GM18508 (cell line): ENCODE results near the gene IP6K1.
"Not testable (repeated sequence)": the region's sequence is repeated elsewhere in the genome, so short reads cannot be mapped to it uniquely, and the experiment has no call there.

Source experiments
- ATAC-seq: cut with Tn5 transposase; IDR thresholded peaks from one replicate; pipeline ENCODE4 v1.9.1; 2021; ENCODE audit warnings: moderate number of reproducible peaks; ENCODE audit not compliant: insufficient read depth, unreplicated experiment

Gene IP6K1

GRCh38 chr3:49772703-49773102 is 13.6 kb downstream of the IP6K1 start:
- ATAC-seq, result no peak

DNA sequence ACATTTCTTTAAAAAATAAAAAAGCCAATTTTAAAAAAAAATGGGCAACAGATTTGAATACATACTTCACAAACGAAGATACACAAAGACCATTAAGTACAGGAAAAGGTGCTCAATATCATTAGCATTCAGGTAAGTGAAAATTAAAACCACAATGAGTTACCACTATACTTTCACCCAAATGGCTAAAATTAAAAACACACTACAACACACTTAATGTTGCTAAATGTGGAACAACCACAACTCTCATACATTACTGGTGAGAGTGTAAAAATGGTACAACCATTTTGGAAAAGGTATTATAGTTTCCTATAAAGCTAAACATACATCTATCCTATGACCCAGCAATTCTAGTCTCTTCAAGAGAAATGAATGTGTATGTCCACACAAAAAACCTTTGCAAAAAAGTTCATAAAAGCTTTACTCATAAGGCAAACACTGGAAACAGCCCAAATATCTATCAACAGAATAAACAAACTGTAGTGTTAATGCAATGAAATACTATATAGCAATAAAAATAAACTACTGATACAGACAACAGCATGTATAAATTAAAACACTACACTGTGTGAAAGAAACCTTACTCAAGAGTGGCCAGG is 14.9 kb downstream of the IP6K1 start:
- no peak for ATAC-seq

GRCh38 chr3:49769926-49770325 is 16.4 kb downstream of the IP6K1 start:
- no peak for ATAC-seq

DNA sequence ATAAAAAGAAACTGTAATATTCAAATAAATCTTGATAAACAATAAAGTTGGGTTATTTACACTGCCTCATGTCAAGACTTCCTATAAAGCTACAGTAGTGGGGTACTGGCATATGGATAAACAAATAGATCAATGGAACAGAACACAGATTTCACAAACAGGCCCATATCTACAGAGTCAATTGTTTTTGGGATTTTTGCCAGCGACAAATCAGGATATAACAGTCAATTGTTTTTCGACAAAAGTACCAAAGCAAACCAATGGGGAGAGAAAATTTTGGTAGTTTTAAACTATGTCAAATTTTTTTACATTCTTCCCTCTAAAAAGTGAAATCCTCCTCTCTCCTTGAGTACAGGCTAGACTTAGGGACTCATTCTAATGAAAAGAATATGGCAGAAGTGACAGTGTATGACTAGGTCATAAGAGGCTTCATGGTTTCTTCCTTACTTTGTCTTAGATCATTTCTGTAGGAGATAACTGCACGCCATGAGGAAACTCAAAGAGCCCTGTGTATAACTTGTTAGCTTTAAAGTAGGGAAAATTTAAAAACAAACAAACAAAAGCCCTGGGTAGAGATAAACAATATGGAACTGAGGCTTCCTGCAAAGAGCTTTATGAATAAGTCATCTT is 16.9 kb downstream of the IP6K1 start:
- ATAC-seq, result no peak

- no peak for ATAC-seq
Measured at GRCh38 chr3:49763981-49764380, 22.4 kb downstream of the IP6K1 start.

DNA sequence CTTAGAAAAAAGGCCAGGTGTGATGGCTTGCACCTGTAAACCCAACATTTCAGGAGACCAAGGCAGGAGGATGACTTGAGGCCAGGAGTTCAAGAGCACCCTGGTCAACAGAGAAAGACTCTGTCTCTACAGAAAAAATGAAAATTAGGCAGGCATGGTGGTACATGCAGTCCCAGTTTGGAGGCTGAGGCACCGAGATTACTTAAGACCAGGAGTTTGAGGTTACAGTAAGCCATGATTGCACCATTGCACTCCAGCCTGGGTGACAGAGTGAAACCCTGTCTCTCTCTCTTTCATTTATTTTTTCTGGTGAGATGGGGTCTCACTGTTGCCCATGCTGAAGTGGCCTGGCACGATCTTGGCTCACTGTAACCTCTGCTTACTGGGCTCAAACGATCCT is 24.7 kb downstream of the IP6K1 start:
- no peak for ATAC-seq

DNA sequence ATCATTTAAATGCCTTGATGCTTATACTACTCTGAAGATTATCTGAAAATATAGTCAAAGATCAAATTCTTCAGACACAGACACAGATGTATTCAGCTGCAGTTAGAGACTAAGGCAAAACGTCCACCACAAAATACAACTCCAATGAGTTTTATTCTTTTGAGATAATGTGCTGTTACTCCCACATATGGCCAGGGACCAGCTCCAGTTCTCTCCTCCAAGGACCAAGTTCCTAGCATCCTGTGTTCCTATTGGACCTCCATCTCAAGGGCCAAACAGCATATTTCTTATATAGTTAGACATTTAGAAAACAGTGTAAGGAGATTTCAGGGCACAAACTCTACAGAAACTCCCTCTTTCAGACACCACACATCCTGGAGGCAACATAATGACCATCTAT is 27.1 kb downstream of the IP6K1 start:
- no peak for ATAC-seq

GRCh38 chr3:49757197-49757596 is 29.1 kb downstream of the IP6K1 start:
- no peak for ATAC-seq

DNA sequence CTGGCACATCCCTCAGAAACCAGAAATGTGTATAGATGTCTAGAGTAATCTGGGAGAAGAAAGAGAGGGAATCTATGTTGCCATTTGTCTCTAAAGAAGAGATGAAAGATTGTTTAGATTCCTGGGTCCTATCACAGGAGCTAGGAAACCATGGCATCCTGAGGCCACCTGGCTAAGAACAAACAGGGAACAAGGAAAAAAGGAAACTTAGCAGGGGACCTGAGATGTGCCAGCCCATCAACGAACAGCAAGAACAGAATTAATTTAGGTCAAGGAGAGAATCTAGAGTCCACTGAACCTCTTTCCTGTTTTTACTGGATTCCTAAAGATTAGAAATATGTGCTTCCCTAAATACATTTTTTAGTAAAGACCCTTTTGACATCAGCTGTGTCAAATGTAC is 30.3 kb downstream of the IP6K1 start:
- ATAC-seq, result no peak

DNA sequence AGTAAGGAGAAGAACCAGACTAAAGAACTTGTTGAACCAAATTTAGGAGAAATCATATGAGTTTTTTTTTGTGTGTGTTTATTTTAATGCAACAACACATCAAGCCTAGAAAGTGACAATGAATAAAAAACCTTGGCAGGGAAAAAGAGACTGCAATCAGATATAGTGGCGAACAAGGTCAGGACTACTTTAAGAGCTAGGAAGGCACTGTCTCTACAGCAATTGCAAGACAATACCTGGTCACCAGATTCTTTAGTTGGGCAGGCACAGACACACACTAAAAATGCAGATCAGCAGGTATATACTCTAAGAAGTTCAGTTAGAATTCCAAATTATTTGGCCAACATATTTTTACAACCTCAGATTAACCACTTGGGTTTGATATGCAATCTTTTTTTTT is 31.8 kb downstream of the IP6K1 start:
- no peak for ATAC-seq

DNA sequence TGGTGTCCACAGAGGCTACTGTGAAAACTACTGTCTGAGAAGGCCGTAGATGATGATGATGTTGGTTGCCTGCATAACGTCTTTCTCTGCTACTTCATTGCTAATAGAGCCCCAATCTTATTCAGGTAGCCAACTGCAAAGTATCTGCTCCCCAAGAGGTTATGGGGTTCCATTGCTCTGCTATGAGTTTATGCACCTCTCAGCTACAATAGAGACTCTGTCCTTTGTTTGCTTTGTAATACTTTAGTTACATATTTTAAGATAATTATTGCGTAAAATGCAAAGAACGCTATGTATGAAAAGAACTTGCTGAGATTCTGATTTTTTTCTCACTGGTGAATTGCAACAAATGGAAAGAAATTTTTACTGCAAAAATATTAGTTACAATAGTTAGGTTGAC is 34.8 kb downstream of the IP6K1 start:
- ATAC-seq, result no peak

GRCh38 chr3:49750056-49750455 is 36.3 kb downstream of the IP6K1 start:
- ATAC-seq, result no peak

GRCh38 chr3:49748874-49749273 is 37.5 kb downstream of the IP6K1 start:
- not testable (repeated sequence) for ATAC-seq

GRCh38 chr3:49747792-49748480 is 38.4 kb downstream of the IP6K1 start:
- no peak for ATAC-seq

GRCh38 chr3:49745986-49746385 is 40.4 kb downstream of the IP6K1 start:
- no peak for ATAC-seq

GRCh38 chr3:49740427-49740826 is 45.9 kb downstream of the IP6K1 start:
- no peak for ATAC-seq

GRCh38 chr3:49738067-49738713 is 48.2 kb downstream of the IP6K1 start:
- no peak for ATAC-seq

DNA sequence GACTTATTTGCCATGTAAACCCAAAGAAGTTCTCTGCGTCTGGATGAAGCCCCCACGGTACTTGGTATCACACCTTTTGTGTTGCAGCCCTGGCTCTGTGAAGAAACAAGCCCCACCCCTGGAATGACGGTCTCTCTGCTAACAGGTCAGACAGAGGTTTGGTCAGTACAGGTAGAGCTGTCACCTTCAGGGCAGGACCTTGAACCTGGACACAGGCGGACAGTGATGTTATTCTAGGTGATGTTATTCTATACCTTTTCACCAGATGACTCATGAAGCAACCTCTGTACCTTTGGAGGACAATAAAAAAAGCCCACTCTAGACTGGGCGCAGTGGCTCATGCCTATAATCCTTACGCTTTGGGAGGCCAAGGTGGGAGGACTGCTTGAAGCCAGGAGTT is 51.6 kb downstream of the IP6K1 start:
- no peak for ATAC-seq

DNA sequence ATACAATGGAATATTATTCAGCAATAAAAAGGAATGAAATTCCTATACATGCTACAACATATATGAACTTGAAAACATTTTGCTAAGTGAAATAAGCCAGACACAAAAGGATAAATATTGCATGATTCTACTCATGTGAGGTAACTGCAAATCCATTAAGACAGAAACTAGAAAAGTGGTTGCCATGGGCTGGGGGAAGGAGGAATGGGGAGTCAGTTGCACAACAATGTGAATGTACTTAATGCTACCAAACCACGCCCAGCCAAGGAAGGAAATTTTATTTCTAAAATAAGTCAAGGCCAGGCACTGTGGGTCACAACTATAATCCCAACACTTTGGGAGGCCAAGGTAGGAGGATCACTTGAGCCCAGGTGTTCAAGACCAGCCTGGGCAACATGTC is 52.8 kb downstream of the IP6K1 start:
- ATAC-seq, result no peak

DNA sequence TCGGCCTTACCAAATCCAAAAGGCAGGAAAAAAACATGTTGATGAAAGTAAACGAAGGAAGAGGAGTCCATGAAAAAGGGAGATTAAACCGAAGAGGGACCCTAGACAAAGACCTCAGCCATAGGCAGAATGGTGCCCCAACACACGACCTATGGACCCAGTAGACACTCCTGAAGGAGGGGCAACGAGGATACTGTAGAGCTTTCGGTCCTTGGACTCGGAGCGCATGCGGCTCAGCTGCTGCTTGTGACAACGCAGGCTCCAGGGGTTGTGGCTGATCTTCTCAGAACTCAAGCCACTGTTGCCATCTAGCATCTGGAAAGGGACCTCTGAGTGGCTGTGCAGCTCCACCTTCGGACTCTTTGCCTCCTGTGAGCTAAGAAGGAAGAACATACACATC is 53.7 kb downstream of the IP6K1 start:
- no peak for ATAC-seq

- ATAC-seq, result no peak
Measured at GRCh38 chr3:49729966-49730609, 56.3 kb downstream of the IP6K1 start.
